ENCODE measurements around the gene ORM1. TPM values are rescaled to one million over a fixed set of nuclear protein-coding genes. Genes with fewer than 3 reads are reported as not detected.
A peak's percentile ranks its signal among the peaks of the same experiment; 100 is the strongest.
"Not testable (repeated sequence)": the region's sequence is repeated elsewhere in the genome, so short reads cannot be mapped to it uniquely, and the experiment has no call there.

Gene ORM1
- total RNA-seq, result not detected in 2 replicates

DNA sequence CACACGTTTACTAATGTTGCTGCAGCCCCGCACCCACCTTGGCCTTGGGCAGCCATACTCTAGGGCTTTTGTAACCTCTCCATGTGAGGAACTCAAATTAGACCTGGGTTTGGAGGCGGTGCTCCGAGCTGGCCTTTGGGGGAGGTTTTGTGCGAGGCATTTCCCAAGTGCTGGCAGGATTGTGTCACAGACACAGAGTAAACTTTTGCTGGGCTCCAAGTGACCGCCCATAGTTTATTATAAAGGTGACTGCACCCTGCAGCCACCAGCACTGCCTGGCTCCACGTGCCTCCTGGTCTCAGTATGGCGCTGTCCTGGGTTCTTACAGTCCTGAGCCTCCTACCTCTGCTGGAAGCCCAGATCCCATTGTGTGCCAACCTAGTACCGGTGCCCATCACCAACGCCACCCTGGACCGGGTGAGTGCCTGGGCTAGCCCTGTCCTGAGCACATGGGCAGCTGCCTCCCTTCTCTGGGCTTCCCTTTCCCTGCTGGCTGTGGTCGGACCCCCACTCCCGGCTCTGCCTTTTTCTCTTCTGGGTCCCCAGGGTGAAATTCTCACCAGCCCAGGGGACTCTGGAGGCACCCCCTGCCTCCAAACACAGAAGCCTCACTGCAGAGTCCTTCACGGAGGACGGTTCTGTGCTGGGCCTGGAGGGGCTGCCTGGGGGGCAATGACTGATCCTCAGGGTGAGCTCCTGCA lies at the start of gene ORM1:
Gene ORM1 (plus strand): TSS at position 268 of the 701 bp plus-strand sequence. CDS start 36 bp downstream, at position 304.
- H3K4me3 ChIP-seq (ENCODE audit: low read depth, low read length); DNase-seq (ENCODE audit: low read depth); H3K36me3 ChIP-seq (ENCODE audit: control insufficient read depth, insufficient read depth, low read length); H3K27me3 ChIP-seq (ENCODE audit: control insufficient read depth, insufficient read depth, low read length): not testable (repeated sequence)
- FAIRE-seq, result peak; percentile 92

DNA sequence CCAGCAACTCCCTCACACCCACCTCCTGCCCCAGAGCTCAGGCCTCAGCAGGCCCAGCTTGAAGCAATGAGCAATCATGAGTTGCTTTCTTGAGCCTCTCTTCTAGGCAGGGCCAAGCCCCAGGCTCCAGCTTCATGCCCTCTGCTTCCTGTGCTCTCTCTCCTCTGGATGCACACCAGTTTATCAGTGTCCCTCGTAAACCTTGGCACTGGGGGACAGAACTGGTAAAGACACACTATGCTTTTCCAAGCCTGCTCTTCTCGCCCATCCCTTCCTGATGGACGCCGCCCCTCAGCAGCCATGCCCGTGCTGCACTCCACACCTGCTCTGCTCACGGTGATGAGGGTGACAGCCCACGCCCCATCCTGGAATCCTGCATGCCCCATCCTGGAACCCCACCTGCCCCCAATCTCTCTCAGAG lies 49.4 kb upstream of the ORM1 start:
- peaks cover 2% of the 10 kb centered on the region for H3K36me3 ChIP-seq (ENCODE audit: control insufficient read depth, insufficient read depth, low read length)
- FAIRE-seq (peak; percentile 75), DNase-seq (ENCODE audit: low read depth) (peak; percentile 86)
- TF ChIP-seq, protein P1, sequence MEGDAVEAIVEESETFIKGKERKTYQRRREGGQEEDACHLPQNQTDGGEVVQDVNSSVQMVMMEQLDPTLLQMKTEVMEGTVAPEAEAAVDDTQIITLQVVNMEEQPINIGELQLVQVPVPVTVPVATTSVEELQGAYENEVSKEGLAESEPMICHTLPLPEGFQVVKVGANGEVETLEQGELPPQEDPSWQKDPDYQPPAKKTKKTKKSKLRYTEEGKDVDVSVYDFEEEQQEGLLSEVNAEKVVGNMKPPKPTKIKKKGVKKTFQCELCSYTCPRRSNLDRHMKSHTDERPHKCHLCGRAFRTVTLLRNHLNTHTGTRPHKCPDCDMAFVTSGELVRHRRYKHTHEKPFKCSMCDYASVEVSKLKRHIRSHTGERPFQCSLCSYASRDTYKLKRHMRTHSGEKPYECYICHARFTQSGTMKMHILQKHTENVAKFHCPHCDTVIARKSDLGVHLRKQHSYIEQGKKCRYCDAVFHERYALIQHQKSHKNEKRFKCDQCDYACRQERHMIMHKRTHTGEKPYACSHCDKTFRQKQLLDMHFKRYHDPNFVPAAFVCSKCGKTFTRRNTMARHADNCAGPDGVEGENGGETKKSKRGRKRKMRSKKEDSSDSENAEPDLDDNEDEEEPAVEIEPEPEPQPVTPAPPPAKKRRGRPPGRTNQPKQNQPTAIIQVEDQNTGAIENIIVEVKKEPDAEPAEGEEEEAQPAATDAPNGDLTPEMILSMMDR (IDR thresholded peaks at IDR 0.05; ENCODE audit: insufficient read depth, low read length, severe bottlenecking), result no peak
- H3K27me3 ChIP-seq (ENCODE audit: control insufficient read depth, insufficient read depth, low read length), result no peaks in the 10 kb centered on the region
- no peak overlapping the region for H3K4me3 ChIP-seq (ENCODE audit: low read depth, low read length)

DNA sequence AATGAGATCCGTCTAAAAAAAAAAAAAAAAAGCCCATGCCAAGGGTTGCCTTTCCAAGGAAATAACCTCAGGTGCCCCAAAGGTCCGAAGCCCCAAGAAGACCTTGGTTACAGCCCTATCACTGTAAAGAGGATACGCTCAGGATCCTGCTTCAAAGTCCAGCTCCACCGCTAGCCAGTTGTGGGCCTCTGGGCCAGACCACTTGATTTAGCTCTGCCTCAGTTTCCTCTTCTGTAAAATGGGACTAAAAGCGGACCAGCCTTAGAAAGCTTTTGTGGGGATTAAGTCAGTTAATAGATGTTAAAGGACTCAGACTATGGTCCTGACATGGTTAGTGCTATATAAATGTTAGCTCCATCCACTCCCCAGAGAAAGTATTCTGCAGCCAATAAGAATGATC lies 48.7 kb upstream of the ORM1 start:
- TF ChIP-seq, protein P1 (IDR thresholded peaks at IDR 0.05; ENCODE audit: insufficient read depth, low read length, severe bottlenecking), result no peak
- H3K36me3 ChIP-seq (ENCODE audit: control insufficient read depth, insufficient read depth, low read length), result peaks cover 2% of the 10 kb centered on the region
- FAIRE-seq (no peak), DNase-seq (ENCODE audit: low read depth) (no peak)
- no peak overlapping the region for H3K4me3 ChIP-seq (ENCODE audit: low read depth, low read length)
- no peaks in the 10 kb centered on the region for H3K27me3 ChIP-seq (ENCODE audit: control insufficient read depth, insufficient read depth, low read length)

DNA sequence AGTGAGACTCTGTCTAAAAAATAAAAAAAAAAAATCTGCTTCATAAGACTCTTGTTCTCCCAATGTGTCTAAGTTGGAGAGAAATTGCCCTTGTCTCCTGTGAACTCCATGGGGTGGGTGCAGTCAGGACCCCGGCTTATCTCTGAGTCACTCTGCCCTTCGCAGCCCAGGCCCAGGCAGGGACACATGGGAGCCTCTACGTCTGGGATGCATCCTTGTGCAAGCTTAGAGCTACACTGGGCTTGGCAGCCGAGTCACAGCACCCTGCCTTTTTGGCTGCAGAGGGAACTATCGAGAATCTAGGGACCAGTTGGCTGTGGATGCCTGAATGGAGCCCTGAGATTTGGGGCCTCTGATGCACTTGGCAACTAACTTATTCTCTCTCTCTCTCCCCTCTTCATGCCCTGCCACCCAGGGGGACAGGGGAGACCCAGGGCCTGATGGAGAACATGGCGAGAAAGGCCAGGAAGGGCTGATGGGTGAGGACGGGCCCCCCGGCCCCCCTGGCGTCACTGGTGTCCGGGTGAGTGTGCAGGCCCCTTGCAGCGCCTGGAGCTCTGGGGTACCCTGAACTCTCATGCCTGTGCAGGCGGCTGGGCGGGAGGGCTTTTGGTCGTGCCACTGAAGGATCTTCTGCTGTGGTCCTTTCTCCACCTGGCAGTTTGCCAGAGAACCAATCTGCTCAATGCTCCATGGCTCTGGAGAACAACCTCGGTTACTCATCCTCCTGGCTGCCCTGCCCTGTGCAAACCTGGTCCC lies 47.5 kb upstream of the ORM1 start:
- H3K27me3 ChIP-seq (ENCODE audit: control insufficient read depth, insufficient read depth, low read length), result no peaks in the 10 kb centered on the region
- FAIRE-seq (no peak), DNase-seq (ENCODE audit: low read depth) (peak; percentile 52)
- TF ChIP-seq, protein P1 (IDR thresholded peaks at IDR 0.05; ENCODE audit: insufficient read depth, low read length, severe bottlenecking), result no peak
- peaks cover 2% of the 10 kb centered on the region for H3K36me3 ChIP-seq (ENCODE audit: control insufficient read depth, insufficient read depth, low read length)
- no peak overlapping the region for H3K4me3 ChIP-seq (ENCODE audit: low read depth, low read length)

DNA sequence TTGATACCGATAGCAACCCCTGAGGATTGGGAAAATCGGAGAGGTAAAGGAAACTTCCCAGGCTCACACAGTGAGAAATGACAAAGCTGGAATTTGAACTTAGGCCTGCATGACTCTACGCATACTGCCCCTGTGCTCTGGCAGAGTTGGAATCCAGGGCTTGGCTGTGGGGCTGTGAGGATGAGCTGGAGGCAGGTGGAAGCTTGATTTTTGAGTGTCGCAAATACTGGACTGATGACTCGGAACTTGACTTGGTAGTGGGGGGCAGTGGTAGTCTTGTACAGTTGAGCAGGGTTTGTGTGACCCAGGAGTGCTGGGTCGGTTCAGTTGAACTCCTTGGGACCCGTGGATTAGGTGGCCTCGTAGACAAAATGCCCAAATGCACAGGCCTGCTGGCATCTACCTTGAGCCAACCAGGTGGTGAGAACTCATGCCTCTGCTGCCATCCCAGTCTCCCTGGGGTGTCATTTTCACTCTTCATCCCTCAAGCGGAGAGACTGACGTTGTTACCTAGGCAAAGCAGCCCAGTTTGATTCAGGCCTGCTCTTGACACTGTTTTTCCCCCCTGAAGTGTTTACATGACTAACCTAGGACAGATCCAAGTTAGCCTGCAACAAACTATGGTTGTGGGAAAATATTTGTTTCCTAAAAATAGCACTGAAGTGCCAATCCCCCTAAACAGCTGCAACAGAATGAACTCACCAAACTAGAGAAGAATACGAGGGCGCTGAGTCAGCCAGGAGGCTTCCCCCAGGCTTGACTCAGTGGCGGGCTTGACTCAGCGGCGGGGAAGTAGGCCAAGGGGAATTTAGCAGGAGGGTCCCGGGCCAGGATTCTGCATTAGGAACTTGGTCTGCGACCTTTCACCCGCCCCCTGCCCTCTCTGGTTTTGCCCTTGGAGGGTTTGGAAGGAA lies 45.7 kb upstream of the ORM1 start:
- Histone ChIP-seq H3K4me3 (ENCODE audit: low read depth, low read length) (no peak overlapping the region), H3K36me3 (ENCODE audit: control insufficient read depth, insufficient read depth, low read length) (peaks cover 2% of the 10 kb centered on the region), H3K27me3 (ENCODE audit: control insufficient read depth, insufficient read depth, low read length) (no peaks in the 10 kb centered on the region)
- FAIRE-seq (peak; percentile 32), DNase-seq (ENCODE audit: low read depth) (peak; percentile 99)
- TF ChIP-seq, protein P1 (IDR thresholded peaks at IDR 0.05; ENCODE audit: insufficient read depth, low read length, severe bottlenecking), result no peak

Measured in bronchial epithelial cell (primary cell).